G401.6 (cell line): ENCODE data around the gene CYFIP1.
"Not testable (repeated sequence)": the region's sequence is repeated elsewhere in the genome, so short reads cannot be mapped to it uniquely, and the experiment has no call there.

Experiments
- FAIRE-seq: peaks from 2 replicates; lab custom pipeline; 2012; peaks lifted over from hg19 to GRCh38; lab: Jason Lieb, UNC

Gene CYFIP1

DNA sequence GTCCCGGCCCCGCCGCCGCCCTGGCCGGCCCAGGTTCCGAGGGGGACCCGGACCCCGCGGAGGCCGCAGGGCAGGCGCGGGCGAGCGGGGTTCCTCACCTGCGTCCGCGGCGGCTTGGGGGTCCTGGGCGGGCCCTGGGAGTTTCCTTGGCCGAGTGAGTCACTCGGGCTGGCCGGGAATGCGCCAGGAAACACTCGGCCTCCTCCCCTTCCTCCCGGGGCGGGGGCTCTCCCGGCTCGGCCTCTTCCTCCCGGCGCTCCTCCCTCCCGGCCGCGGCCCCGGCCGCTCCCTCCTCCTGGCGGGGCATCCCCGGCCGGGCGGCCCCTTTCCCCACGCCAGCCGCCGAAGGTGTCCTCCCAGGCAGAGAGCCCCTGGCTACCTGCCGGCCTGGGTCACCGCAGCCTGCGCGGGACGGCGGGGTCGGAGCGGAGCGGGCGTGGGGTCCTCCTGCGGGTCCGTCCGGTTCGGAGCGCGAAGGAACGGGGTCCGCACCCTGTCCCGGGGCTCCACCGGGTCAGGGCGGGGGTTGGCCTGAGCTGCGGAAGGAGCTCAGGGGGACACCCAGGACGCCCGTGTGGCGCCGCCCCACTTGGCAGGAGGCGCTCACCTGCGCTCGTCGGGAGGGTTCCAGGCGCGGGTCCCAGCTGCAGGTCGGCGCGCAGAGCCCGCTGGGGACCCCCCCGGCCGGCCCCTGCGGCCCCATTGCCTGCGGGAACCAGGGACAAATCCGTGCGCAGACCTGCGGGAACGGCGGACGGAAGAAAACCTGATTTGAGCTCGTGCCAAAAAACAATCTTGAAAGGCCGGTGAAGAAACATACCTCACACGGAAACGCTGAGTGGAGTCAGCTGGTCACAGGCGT lies at the start of gene CYFIP1:
Gene CYFIP1 (minus strand): TSS at position 180 of the 862 bp plus-strand sequence. CDS start 33,083 bp downstream, outside the sequence.
- FAIRE-seq, result no peak

DNA sequence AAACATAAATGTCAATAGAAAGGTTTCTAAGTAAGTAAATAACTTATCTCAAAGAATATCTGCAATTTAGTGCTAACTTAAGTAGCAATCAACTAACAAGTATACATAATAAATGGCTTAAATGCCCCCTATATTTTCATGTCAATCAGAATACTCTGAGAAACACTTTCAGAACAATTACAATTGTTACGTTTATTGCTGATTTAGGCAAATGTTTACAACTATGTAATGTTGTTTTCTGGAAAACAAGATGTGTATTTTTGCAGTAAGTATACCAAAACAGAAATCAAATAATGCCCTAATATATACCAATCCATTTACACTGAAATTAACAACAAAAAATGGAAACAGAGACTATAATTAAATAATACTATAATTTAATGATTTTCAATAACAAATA lies 46.0 kb upstream of the CYFIP1 start:
- no peak for FAIRE-seq

DNA sequence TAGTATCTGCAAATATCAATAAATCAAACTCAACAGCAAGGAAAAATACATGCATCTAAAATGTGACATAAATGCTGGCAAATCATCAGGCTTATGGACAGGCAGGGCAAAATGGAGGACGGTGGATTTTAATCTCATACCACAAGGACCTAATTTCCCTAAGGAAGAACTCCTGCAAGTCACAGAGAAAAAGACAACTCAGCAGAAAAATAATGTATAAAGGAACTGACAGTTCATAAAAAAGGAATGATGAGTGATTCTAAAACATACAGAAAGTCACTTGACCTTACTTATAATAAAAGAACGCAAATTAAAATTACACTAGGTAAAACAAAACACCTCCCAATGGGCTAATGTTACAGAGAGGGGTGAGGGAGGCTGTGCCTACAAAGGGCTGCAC lies 42.0 kb upstream of the CYFIP1 start:
- FAIRE-seq, result no peak

DNA sequence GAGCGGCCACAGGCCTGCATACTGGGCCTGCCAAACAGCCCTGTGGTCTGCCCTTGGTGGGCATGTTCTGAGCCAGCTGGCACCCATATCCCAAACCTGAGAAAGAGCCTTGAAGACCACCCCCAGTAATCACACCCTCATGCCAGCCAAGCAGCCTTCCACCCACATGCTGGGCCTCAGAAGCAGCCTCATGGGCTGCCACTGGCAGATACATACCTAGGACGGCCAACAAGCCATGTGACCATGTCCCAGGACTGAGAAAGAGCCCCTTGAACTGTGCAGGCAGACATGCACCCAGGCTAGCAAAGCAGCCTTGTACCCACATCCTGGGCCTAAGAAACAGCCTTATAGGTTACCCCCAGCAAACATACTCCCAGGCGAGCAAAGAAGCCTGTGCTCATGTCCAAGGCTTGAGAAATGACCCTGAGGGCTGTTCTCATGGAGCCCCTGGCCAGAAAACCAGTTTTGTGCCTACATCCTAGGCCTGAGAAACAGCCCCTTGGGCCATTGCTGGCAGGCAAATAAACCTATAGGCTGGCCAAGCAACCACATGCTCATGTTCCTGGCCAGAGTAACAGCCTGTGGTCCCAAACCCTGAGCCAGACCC lies 34.3 kb upstream of the CYFIP1 start:
- no peak for FAIRE-seq

DNA sequence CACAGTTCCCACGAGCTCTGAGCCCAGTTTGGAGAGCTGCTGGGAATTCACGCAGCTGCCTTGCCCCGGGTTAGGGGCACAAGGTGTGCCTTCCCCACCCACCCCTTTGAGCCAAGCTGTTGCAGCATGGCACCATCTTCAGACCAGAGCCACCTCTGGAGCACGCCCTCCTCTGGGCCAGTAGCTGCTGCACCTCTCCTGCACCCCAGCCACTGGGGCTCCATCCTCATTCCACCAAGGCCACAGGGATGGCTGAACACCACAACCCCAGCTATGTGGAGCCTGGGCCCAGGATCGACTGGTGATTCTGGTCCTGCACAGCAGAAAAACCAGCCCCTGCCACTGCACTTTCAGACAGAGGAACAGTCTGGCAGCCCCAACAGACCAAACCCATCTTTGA lies 33.5 kb upstream of the CYFIP1 start:
- FAIRE-seq, result no peak

DNA sequence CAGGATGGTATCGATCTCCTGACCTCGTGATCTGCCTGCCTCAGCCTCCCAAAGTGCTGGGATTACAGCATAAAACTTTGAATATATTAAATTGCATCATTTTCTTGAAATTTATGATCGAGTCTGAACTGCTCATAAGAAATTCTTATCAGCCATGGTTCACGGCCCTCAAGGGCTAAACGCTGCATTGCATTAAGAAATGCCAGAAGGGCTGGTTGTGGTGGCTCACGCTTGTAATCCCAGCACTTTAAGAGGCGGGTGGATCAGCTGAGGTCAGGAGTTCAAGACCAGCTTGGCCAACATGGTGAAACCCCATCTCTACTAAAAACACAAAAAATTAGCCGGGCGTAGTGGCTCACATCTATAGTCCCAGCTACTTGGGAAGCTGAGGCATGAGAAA lies 32.4 kb upstream of the CYFIP1 start:
- not testable (repeated sequence) for FAIRE-seq

DNA sequence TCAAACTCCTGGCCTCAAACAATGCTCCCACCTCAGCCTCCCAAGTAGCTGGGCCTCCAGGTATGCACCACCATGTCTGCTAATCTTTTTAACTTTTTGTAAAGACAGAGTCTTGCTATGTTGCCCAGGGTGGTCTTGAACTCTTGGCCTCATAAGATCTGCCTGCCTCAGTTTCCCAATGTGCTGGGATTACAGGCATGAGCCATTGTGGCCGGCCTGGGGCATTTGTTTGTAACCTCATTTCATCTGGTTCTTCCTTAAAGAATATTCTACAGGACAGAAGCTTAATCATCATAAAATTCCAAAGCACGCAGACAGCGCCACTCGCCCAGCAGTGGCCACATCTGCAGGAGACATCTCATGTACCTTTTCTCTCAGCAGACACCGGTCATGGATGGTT lies 23.6 kb upstream of the CYFIP1 start:
- no peak for FAIRE-seq

DNA sequence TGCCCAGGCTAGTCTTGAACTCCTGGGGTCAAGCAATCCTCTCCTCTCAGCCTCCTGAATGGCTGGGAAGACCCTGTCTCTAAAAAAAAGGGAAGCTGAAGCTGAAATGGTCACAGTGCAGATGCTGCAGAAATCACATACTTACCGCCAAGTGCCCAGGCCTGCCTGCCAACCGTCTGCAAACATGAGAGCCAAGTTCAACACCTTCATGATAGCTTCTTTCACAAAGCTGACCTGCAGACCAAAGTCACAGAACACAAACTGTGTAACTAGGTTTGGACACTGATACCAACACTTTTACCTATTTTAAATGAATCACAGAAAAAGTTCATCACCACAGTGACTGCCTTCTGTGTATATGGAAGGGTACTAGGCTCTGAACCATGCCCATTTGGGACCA lies 22.8 kb upstream of the CYFIP1 start:
- FAIRE-seq, result no peak

DNA sequence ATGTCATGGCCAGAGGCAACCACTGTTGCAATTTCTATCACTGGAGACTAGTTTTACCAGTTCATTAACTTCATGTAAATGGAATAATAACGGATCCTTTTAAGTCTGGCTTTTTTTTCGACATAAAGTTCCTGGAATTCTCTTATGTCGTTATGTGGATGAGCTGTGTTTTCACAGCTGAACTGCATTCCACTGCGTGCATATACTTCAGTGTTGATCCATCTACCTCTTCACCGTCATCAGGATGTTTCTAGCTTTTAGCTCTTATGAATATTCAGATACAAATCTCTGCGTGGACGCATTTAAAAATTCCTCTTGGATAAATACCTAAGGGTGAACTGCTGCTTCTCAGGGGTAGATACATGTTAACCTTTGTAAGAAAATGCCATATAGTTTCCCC lies 15.6 kb upstream of the CYFIP1 start:
- no peak for FAIRE-seq

DNA sequence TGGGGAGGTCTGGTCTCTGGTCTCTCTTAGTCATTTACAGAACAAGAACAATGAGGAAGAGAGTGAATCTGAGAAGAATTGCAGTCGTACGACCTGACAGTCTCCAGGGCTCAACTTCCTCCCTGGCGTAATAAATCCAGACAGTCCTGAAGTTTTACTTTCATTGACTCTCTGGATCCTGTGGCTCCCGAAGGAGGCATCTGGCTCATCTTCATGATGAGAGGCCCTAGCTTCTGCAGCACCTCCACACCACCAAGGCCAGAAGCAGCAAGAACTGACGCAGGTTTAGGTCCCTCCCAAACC lies 11.8 kb upstream of the CYFIP1 start:
- FAIRE-seq, result no peak

DNA sequence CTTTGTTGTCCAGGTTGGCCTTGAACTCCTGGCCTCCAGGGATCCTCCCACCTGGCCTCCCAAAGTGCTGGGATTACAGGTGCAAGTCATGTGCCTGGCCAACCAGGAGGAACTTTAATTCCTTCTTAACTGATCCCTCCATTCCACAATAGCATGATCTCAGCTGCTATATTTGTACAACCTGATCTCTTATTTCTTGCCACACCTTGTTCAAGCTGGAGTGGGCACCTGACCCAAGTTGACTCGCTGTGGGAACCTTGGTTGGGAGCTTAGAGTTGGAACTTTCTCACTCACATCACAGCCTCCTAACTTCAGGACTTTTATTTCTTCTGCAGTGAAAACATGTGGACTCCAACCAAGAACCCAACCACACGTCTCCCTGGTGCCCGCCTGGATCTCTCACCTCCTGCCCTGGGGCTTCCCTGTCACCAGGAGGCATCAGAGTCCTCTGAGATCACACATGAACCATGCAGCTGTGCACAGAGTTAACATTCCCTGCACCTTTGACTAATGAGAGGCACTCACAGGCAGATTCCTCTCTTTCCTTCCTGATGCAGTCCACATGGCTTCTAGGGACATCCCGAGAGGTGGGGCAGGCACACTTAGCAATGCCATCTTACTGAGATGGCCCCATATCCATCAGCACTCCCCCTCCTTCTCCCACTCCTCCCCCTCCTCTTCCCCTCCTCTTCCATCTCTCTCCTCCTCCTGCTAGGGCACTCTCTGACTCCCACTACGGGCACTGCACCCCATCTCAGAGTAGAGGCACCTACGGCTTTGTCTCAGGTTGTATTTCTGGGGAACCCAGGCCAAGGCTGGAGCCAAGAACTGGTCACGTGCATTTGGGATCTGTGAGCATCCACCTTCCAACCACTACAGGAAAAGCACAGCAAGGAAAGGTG lies 9.7 kb upstream of the CYFIP1 start:
- no peak for FAIRE-seq

DNA sequence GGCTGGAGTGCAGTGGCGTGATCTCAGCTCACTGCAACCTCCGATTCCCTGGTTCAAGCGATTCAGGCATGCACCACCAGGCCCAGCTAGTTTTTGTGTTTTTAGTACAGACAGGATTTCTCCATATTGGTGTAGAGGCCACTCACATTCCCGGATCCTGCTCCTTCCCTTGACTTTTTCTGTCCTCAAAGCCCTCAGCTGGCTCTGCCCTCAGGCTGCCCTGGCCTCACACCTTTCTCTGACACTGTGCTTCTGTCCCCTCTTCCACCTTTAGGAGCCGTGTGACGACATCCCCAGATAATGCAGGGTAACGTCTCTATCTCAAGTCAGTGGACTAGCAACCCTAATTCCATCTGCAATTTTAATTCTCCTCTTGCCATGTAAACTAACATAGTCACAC lies 8.6 kb upstream of the CYFIP1 start:
- FAIRE-seq, result no peak

DNA sequence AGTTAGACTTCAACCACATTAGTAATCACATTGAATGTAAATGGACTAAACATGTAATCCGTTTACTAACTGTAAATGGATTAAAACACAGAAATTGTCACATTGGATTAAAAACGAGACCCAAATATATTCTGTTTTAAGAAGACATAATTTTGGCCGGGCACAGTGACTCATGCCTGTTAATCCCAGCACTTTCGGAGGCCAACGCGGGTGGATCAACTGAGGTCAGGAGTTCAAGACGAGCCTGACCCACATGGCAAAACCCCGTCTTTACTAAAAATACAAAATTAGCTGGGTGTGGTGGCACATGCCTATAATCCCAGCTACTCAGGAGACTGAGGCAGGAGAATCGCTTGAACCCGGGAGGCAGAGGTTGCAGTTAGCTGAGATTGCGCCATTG lies 1.8 kb upstream of the CYFIP1 start:
- FAIRE-seq, result not testable (repeated sequence)

DNA sequence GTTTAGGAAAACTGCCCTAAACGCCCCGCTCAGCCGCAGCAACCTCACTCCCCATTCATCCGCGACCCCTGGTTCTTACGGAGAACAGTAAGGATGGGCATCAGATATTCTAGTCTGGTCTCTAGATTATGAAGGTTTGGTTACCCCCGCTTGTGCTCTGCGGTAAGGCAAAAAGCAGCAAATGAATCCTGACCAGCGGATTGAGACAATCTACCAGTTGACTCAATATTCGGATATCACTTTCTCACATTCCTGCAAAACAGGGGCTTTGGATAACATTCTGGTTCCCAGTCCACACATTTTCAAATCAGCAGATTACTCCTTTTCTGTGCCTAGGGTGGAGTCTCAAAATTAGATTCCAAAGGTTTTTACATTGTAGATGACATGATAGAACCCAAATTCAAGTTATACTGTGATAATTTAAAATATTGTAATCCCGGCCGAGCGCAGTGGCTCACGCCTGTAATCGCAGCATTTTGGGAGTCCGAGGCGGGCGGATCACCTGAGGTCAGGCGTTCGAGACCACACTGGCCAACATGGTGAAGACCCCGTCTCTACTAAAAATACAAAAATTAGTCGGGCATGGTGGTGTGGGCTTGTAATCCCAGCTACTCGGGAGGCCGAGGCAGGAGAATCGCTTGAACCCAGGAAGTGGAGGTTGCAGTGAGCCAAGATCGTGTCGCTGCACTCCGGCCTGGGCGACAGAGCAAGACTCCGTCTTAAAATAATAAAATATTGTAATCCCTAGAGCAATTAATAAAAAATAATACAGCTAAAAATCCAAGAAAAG lies 1.1 kb upstream of the CYFIP1 start:
- FAIRE-seq, result no peak

DNA sequence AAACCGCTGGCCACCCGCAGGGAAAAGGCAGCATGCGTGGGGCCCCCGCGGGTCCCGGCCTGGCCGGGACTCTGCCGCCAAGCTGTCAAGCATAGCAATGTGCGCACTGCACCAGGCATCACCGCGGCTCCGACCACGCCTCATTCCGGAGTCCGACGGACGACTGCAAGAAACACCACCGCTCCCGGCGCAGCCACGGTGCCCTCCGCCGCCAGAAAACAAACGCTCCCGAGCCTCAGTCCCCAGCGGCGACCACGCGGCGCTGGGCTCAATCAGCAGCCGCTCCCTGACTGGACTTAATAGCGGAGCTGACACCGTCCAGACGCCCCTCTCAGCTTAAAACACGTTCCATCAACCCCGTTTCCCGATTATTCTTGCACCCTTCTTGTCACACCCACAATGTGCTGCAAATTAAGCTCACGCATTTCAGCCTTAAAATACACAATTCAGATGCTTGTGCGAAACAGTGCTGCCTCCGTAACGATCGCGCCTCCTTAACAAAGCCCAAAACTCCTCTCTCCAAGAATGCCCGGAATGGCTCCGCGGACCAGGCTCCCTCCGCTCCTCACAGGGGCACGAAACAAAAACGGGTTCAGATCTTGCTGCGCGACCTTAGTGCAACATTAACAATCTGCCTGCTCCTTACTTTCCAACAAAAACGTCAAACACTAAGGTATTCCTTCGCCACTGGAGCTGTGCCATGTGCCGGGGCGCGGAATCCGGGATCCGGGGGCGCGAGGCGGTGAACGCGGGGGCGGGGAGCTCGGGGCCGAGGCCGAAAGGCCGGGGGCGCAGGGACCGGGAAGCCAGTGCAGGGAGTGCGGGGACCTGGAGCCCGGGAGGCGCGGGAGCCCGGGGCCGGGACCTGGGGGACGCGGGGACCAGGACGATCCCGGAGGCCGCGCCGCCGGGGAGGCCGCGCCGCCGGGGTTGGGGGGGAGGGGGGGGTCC lies 655 bp downstream of the CYFIP1 start:
- no peak for FAIRE-seq

DNA sequence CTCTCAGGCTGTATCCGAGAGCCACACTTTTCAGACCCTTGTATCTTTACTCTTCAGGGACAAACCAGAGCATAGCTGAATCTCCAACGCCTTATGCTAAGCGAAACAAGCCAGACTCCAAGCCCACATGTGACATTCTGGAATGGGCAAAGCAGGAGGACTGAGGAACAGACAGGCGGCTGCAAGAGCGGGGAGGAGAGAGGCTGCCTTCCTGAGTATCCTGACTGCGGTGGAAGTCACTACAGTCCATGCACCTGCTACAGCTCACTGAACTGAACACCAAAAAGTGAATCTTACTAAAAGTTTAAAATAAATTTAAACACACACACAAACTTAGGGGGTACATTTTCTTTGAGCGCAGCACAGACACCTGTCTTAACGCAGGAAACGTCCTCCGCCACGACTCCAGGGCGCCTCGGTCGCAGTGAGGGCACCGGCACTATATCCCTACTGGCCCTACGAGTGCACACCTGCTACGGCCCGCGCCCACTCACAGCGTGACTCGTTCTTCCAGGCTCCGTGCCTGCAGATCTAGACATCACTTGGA lies 1.4 kb downstream of the CYFIP1 start:
- FAIRE-seq, result no peak

DNA sequence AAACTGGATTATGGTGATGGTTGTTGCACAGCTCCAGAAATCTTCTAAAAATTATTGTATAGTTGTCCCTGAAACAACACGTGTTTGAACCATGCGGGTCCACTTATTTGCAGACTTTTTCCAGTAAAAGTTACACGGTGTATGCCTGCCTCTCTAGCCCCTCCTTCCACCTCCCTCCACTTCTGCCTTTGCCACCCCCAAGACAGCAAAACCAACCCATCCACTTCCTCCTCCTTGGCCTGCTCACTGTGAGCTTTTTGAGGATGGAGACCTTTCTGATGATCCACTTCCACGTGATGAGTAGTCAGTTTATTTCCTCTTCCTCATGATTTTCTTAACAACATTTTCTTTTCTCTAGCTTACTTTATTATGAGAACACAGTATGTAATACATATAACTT lies 5.4 kb downstream of the CYFIP1 start:
- no peak for FAIRE-seq

DNA sequence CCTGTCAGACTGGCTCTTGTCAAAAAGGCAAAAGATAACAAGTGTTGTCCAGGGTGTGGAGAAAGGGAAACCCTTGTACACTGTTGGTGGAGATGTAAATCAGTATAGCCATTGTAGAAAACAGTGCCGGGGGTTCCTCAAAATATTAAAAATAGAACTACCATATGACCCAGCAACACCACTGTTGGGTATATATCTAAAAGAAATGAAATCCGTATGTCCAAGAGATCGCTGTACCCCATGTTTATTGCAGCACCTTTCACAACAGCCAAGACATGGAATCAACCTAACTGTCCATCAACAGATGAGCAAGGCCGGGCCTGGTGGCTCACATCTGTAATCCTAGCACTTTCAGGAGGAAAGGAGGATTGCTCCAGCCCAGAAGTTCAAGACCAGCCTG lies 6.2 kb downstream of the CYFIP1 start:
- FAIRE-seq, result no peak

DNA sequence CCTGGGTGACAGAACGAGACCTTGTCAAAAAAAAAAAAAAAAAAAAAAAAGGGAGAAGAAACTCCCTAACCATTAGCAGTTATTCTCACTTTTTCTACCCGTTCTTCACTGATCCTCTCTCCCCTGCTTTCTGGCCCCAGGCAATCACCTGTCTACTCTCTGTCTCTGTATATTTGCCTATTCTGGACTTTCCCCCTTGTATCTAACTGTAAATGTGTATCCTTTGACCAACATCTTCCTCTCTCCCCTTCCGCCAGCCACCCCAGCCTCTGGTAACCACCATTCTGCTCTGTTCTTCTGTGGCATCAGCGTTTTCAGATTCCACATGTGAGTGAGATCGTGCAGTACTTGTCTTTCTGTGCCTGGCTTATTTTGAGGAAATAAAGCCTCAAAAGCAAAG lies 6.9 kb downstream of the CYFIP1 start:
- FAIRE-seq, result no peak

DNA sequence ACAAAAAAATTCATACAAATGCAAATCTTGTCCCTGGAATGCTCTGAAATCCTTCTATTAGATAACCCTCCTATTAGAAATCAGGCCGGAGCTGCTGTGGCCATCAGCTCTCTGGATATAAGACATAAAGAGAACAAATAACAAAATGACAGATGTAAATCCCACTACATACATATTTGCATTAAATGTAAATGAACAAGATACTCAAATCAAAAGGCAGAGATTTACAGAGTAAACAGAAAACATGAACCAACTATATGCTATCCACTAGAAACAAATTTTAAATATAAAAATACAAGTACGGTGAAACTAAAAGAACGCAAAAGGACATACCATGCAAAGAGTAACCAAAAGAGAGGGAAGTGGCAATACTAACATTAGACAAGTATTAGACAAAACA lies 10.7 kb downstream of the CYFIP1 start:
- no peak for FAIRE-seq

DNA sequence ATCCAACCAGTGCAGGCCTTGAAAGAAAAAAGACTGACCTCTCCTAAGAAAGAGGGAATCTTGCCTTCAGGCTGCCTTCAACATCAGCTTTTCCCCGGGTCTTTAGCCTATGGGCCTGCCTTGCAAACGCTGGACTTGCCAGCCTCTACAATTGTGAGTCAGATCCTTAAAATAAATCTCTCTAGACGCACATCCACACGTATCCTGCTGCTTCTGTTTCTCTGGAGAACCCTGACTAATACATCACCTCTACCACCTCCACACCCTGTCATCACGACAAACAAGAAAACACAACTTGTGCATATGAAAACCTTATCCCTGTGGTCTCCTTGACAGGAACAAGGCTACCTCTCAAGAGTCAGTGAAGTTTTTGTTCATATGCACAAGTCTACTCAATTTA lies 11.8 kb downstream of the CYFIP1 start:
- FAIRE-seq, result no peak
